ELF-1 (cell line): ENCODE measurements around the gene PCBP2.

Experiments used
- DNase-seq: peaks from one replicate; pipeline ENCODE4 v3.0.0-alpha.2; 2016; ENCODE audit warnings: low read depth, low spot score

Gene PCBP2

GRCh38 chr12:53493610-53494391 is 41.9 kb downstream of the PCBP2 start:
- DNase-seq: peak; percentile 69

DNA sequence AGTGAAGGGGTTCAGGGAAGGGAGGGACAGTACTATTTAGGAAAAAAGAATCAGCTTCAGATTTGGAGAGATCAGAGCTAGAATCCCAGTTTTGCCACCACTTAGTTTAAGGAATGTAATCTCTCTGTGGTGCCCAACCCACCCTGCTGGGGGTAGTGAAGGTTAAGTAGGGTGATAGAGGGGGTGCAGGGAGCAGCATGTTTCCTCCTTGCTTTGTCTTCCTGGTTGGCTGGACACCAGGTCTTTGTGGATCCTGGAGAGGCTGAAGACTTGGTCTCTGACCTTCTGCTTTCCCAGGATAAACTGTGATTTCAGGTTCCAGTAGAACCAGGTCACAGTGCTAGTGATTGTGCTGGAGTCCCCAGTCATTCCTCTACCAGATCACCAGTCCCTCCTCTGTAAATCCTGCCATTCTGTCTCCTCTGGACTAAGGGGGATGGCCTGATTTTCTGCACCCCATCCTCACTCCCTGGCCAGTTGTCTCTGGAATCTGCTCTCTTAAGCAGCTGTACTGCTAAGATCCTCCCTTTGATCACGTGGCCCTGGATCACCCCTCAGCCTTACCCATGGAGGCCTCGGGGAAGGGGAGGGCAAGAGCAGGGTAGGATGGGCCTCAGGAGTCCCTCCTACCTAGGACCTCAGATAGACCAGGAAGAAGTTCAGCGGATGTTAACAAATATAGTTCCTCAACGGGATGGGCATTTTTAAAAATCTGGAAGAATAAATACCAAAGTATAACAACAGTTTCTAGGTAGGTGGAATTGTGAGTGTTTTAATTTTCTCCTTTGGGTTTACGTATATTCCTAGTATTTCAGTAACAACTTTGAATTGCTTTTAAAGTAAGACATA is 44.2 kb downstream of the PCBP2 start:
- peak; percentile 70 for DNase-seq

DNA sequence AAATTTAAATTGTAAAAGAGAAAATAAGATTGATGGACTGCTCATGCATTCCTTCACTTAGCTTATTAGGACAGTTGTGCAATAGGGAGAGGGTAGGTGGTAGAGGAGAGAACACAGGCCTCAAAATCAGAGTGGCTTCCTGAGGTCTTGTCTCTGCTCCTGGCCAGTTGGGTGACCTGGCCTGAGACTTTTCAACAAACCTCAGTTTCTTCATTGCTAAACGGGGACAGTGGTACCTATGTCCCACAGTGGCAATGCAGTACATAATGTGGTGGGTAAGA is 44.8 kb downstream of the PCBP2 start:
- DNase-seq: no peak

GRCh38 chr12:53497461-53497860 is 45.6 kb downstream of the PCBP2 start:
- DNase-seq: no peak

- no peak for DNase-seq
Observed at GRCh38 chr12:53498235-53498630, 46.3 kb downstream of the PCBP2 start.

DNA sequence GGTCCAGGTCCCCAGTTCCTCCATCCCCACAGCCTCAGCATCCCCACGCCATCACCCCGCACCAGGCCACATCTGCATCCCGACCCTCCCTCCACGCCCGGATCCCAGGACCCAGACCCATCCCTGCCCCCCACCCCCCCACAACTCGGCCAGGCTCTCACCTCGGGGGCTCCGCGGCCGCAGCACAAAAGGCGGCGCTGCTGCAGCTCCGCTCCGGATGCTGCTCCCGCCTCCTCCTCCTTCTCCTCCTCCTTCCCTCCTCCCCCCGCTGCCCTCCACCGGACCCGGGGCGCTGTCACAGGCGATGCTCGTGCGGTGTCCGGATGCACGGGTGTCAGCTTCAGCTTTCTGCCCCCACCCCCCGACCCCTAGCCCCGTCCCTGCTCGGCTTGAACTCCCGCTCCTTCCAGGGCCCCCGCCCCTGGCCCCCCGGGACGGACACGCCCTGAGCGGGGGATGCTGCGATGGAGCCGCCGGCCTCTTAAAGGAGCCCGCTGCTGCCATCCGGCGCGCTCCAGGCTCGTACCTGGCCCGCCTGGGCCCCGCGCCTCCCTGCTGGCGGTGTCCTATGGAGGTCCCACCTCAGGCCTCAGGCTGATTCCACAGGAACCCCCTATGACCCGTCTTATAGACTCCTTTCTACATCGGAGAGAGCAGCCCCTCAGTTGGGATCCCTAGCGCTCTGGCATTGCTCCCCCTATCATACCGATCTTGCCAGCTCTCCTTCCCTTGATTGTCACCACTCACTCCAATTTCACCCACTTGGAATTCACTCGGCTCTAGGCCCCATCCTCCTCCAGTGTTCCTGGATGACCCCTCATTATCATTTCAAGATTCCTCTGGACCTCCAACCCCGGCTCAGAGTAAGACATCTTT is 47.6 kb downstream of the PCBP2 start, which contains the start of gene MAP3K12:
Gene MAP3K12 (minus strand): TSS at position 193 of the 876 bp plus-strand sequence. CDS start 12,067 bp downstream, outside the sequence.
- peak; percentile 39 for DNase-seq

DNA sequence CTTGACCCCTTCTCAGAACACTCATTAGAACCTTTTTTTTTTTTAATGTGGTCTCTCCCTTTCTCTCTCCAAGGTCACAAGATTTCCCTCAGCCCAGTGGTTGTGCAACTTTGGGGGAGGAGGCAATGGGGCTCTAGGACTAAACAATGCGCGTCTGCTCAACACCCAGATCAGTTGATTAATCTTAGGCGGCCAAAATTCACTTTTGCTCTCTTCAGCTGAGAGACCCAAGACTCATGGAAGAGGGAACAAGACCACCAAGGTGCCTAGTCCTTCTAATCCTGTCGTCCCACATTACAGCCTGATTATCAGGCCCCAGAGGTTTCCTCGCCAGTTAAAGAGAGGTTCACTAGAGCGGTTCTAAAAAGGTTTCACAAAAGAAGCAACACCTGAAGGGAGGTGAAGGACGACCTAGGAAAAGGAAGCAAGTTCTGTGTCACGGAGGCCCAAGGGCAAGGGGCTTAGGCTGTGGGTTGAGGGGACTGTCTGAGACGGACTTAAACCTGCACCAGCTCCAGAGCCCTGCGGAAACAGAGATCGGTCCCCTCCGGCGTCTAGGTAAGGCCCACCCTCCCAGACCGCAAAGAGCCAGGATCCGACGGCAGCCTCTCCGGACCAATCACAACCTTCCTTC is 48.4 kb downstream of the PCBP2 start:
- DNase-seq: no peak

GRCh38 chr12:53500776-53501614 is 49.1 kb downstream of the PCBP2 start, which contains the start of gene TARBP2:
TSS of gene TARBP2 (plus strand) at chr12:53501283. CDS start at chr12:53501409, 126 bp downstream.
- peak; percentile 100 for DNase-seq

GRCh38 chr12:53501615-53502181 is 49.8 kb downstream of the PCBP2 start:
- DNase-seq: no peak

DNA sequence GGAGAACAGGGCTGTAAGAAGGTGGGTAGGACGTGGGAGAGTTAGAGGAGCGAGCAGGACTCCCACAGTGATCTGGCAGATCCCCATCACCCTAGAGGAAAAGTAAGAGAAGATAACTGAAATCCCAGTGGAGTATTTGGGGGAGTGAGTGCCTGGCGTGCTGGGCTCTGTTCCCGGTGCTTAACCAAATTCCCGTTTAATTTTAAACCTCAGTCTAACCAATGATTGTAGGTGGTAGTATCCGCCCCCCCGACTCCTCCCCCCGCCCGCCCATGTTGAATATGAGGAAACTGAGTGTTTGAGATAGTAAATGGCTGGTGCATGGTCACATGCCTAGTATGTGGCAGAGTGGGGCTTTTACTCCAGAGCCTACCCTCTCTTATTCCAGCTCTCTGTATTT is 50.4 kb downstream of the PCBP2 start:
- no peak for DNase-seq

- no peak for DNase-seq
Observed at GRCh38 chr12:53502983-53503728, 51.3 kb downstream of the PCBP2 start.

DNA sequence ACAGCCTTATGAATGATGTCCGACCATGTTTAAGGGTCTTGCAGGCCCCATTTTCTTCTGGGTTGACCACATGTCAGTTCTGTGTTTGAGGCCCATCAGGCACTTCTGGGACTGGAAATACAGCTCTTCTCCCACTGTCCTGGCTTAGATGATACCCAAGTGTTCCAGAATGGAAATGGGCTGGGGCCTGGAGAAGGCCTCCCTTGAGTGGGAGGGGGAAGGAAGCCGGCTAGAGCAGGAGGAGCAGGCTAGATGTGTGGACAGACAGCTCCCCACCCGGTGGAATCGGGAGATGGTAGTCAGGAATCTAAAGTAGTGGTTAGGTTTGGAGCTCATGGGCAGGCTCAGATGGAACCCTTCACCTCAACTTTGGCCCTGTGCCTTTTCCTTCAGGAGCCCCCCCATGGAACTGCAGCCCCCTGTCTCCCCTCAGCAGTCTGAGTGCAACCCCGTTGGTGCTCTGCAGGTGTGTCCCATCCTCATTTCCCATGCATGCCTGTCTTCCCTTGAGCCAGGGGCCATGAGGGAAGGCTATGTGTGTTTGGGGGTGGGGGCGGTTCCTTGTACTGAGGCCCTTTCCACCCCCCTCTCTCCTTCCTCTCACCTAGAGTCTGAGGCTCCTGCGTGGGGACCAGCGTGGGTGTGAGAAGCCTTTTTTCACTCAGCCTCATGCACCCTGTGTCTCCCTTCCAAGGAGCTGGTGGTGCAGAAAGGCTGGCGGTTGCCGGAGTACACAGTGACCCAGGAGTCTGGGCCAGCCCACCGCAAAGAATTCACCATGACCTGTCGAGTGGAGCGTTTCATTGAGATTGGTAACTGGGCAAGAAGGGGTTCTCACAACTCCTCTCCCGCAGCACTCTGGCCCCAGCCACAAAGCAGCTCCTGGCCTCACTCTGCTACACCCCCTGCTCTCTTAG is 52.4 kb downstream of the PCBP2 start:
- no peak for DNase-seq

GRCh38 chr12:53505086-53505485 is 53.2 kb downstream of the PCBP2 start:
- DNase-seq: no peak

DNA sequence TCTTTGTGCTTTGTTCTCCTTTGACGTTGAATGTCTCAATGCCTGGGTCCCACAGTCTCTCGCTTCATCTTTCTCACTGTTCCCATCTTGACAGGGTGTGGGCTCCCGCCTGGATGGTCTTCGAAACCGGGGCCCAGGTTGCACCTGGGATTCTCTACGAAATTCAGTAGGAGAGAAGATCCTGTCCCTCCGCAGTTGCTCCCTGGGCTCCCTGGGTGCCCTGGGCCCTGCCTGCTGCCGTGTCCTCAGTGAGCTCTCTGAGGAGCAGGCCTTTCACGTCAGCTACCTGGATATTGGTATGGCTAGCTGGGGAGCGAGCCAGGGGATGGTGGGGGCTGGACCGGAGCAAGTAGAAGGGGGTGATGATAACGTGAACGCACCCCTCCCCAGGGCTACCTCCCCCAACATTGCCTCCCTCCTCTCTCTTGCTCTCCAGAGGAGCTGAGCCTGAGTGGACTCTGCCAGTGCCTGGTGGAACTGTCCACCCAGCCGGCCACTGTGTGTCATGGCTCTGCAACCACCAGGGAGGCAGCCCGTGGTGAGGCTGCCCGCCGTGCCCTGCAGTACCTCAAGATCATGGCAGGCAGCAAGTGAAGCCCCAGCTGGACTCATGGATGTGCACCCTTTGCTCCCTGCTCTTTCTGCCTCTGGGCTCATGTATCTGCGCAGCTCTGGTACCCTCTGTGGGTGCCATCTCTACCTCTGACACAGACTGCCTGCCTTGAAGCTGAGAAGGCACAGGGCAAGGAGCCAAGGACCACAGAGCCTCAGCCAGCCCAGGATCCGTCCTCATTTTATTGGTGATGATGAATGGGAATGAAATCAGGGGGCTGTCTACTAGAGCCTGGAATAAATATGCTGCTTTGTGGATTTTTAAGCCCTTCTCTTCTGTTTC is 53.9 kb downstream of the PCBP2 start:
- DNase-seq: no peak

DNA sequence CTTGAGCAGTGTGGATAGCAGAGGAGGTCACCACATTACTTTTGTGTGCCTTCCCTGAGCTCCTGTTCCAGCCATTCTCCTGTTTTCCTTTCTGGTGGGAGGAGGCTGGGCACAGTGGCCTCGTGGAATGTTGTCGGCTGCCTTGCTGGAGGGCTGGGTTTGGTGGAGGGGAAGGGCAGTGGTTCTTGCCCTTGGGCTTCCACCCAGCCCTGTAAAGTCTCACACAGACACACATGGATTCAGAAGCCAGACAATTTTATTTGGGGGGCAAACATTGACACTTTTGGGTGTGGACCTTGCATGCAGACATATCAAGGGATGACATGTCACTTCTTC is 54.5 kb downstream of the PCBP2 start:
- DNase-seq: no peak

DNA sequence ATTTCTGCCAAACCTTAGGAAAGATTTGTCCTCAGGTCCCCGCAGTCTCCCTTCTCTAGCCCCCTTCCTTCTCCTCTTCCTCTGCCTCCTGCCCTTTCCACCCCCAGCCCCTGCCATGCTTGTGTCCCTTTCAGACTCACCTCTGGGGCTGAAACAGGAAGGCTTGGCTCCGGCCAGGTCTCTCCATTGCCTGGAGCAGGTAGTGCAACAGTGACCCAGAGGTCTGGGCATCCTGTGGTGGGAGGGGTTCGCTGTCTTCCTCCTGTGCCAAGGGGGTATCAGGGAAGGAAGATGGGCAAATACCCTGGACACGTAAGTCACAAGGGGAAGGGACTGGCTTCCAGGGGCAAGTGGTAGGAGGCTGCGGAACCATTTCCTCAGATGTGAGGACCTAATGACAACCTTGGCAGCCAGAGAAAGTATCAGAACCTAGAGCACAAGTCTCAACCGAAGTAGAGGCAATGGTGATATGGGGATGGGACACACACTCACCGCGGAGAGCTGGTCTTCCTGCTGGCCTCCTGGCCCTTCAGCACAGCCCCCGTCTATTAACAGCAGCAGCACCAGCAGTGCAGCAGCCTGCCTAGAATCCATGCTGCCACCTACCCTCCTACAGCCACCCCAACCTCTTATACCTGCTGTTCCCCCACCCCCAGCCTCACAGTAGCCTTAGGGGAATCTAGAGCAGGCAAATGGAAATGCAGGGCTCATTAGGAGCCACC is 55.1 kb downstream of the PCBP2 start, which contains the start of gene NPFF:
Gene NPFF (minus strand): TSS at position 604 of the 722 bp plus-strand sequence. CDS start 10 bp downstream, at position 594.
- no peak for DNase-seq

GRCh38 chr12:53507603-53507885 is 55.6 kb downstream of the PCBP2 start:
- DNase-seq: no peak
